ENCODE measurements around the gene TGFBRAP1.

TGFBRAP1 gene, protein sequence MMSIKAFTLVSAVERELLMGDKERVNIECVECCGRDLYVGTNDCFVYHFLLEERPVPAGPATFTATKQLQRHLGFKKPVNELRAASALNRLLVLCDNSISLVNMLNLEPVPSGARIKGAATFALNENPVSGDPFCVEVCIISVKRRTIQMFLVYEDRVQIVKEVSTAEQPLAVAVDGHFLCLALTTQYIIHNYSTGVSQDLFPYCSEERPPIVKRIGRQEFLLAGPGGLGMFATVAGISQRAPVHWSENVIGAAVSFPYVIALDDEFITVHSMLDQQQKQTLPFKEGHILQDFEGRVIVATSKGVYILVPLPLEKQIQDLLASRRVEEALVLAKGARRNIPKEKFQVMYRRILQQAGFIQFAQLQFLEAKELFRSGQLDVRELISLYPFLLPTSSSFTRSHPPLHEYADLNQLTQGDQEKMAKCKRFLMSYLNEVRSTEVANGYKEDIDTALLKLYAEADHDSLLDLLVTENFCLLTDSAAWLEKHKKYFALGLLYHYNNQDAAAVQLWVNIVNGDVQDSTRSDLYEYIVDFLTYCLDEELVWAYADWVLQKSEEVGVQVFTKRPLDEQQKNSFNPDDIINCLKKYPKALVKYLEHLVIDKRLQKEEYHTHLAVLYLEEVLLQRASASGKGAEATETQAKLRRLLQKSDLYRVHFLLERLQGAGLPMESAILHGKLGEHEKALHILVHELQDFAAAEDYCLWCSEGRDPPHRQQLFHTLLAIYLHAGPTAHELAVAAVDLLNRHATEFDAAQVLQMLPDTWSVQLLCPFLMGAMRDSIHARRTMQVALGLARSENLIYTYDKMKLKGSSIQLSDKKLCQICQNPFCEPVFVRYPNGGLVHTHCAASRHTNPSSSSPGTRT

DNA sequence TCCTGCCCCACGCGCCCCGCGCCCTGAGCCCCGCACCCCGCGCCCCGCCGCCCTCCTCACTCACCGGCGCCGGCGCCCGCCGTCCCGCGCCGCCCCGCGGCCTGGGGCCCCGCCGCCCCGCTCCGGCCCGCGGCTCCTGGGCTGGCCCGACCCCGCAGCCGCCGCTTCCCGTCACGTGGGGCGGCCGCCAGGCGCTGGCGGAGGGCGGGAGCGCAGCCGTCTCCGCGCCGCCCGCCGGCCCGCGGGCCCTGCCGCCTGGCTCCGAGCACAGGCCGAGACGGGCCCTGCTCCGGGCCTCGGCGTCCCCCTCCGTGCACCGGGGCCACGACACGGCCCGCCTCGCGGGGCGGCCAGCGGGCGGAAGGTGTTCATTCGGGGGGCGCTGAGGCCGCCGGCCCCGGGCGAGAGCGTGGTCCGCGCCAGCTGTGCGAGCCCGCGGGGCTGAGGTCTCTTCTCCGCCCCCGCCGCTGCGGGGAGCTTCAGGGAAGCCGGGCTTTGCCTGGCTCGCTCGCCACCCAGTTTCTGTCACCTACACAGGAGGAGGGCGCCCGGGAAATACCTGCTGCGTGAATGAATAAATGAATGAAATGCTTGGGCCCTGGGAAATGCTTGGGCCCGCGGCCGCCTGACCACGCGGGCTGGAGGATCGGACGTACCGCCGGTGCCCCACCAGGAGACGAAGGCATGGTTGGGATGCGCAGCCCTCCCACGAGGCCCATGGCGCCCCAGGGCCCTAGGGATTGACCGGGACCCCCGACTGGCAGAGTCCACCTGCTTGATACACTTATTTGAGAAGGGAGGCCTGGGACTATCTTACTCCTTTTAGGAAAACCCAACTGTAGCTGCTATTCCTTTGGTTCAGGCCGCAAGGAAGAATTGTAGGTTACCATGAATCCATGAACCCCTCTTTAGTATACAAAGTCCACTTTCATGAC lies at the start of gene TGFBRAP1:
TSS of gene TGFBRAP1 (minus strand) at position 175 of the 935 bp plus-strand sequence. CDS start 21,434 bp downstream, outside the sequence.
- H3K4me3 ChIP-seq (ENCODE audit: low read length), result peak within 1 kb of the TSS; percentile 80
- TF ChIP-seq, protein P1, sequence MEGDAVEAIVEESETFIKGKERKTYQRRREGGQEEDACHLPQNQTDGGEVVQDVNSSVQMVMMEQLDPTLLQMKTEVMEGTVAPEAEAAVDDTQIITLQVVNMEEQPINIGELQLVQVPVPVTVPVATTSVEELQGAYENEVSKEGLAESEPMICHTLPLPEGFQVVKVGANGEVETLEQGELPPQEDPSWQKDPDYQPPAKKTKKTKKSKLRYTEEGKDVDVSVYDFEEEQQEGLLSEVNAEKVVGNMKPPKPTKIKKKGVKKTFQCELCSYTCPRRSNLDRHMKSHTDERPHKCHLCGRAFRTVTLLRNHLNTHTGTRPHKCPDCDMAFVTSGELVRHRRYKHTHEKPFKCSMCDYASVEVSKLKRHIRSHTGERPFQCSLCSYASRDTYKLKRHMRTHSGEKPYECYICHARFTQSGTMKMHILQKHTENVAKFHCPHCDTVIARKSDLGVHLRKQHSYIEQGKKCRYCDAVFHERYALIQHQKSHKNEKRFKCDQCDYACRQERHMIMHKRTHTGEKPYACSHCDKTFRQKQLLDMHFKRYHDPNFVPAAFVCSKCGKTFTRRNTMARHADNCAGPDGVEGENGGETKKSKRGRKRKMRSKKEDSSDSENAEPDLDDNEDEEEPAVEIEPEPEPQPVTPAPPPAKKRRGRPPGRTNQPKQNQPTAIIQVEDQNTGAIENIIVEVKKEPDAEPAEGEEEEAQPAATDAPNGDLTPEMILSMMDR (conservative IDR thresholded peaks at IDR 0.05; ENCODE audit: low read length), result no peak
- DNase-seq (ENCODE audit: low read depth), result peak; percentile 54

DNA sequence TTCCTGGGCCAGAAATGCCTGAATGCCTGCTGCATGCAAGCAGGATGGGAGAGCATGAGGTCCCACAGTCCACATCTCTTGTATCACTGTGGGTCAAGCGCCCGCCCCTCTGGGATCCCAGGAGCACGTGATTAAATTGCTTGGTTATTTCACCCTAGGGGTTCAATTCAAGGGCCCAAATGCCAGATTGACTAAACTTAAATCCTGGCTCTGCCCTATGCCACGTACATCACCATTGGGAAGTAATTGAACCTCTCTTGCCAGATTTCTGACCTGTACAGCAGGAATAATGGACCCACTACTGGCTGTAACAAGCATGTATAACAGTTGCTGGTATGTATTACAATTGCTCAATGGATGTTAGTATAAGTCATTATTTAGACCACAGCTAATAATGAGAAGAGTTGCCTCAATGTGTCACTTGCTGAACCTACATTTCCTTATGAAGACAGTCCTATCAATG lies 49.4 kb upstream of the TGFBRAP1 start:
- no peak for DNase-seq (ENCODE audit: low read depth)
- TF ChIP-seq, protein P1 (conservative IDR thresholded peaks at IDR 0.05; ENCODE audit: low read length), result no peak
- no peak overlapping the region for H3K4me3 ChIP-seq (ENCODE audit: low read length)

DNA sequence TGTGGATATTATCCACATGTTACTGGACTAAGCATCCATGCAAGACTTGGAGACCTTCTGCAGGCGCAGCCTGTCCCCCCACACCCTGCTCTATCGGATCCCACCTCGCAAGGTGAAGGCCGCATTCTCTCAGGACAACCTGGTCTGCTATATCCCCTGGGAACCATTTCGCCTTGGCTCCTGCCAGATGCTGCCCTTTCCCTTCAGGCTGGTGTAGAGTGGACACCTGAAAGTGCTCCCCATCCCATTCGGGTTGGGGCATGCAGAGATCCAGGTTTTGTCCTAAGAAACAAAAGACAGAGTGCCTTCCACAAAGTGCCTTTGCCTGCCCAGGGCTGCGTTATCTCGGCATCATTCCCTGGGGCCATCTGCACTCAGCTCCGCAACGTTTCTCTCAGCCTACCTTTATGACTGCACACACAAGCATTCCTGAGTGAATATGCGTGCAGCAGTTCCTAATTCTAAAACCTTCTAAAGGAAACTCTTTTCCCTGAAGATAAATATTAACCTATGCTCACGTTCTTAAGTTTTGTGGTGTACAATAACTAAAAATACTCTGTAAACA lies 48.8 kb upstream of the TGFBRAP1 start:
- H3K4me3 ChIP-seq (ENCODE audit: low read length), result no peak overlapping the region

DNA sequence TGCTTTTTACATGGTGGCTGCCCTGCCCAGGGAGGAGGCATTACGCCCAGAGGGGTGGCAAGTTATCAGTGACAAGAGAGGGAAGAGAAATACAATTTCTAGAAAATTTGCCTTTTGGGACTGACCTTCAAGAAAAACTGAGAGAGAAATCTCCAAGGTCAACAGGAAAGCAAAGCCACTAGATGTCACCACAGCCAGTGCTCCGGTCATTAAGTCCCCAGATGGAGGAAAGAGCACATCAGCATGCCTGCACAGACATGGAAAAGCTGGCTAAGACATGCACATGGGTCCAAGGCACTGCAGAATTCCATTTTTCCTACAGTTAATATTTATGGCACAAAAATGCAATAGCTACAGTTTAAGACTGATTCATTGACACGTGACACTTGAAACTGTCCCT lies 48.3 kb upstream of the TGFBRAP1 start:
- H3K4me3 ChIP-seq (ENCODE audit: low read length), result no peak overlapping the region
- TF ChIP-seq, protein P1 (conservative IDR thresholded peaks at IDR 0.05; ENCODE audit: low read length), result peak; percentile 15; the same call in 1 of the 2 replicates
- DNase-seq (ENCODE audit: low read depth), result no peak

More for the DNA sequence above, 48.8 kb upstream of the TGFBRAP1 start:
- TF ChIP-seq, protein P1 (conservative IDR thresholded peaks at IDR 0.05; ENCODE audit: low read length), result no peak
- DNase-seq (ENCODE audit: low read depth), result no peak

DNA sequence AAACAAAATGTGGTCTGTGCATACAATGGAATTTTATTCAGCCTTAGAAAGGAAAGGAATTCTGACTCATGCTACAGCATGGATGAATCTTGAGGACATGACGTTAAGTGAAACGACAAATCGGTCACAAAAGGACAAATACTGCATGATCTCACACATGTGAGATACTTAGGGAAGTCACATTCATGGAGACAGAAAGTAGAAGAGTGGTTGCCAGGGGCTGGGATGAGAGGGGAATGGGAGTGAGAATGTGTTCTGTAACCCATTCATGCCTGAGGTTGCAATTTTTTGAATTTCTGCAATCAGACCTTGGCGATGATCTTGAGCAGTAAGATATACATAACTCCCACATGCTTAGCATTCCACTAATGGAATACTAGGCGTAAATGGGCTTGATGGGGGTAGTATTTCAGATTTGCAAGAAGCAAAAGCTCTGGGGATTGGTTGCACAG lies 47.3 kb upstream of the TGFBRAP1 start:
- DNase-seq (ENCODE audit: low read depth), result peak; percentile 64
- no peak overlapping the region for H3K4me3 ChIP-seq (ENCODE audit: low read length)
- TF ChIP-seq, protein P1 (conservative IDR thresholded peaks at IDR 0.05; ENCODE audit: low read length), result no peak

DNA sequence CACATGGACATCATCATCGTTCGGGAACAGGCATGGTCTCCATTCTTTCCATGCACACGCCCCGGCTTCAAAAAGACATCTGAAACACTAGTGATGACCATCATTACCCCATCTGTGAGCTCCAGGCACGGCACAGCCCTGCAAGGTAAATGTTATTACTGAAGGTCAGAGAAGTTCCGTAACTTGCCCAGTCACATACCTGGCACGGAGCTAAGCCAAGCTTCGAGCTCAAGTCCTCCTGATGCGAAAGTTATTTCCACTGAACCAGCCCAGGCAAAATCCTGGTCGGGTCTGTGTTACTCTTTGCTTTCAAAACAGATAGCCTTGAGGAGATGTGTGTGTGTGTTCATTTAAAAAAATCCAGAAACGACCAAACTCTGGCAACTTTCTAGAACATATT lies 46.5 kb upstream of the TGFBRAP1 start:
- H3K4me3 ChIP-seq (ENCODE audit: low read length), result no peak overlapping the region
- no peak for DNase-seq (ENCODE audit: low read depth)
- TF ChIP-seq, protein P1 (conservative IDR thresholded peaks at IDR 0.05; ENCODE audit: low read length), result no peak
